GM19468 (cell line): ENCODE results near the gene GPR52.

Experiments used
- ATAC-seq: cut with Tn5 transposase; IDR thresholded peaks from one replicate; pipeline ENCODE4 v1.9.1; 2021; ENCODE audit warnings: mild to moderate bottlenecking, moderate library complexity, moderate number of reproducible peaks; ENCODE audit not compliant: unreplicated experiment; ENCODE audit errors: extremely low read depth

GPR52 gene

DNA sequence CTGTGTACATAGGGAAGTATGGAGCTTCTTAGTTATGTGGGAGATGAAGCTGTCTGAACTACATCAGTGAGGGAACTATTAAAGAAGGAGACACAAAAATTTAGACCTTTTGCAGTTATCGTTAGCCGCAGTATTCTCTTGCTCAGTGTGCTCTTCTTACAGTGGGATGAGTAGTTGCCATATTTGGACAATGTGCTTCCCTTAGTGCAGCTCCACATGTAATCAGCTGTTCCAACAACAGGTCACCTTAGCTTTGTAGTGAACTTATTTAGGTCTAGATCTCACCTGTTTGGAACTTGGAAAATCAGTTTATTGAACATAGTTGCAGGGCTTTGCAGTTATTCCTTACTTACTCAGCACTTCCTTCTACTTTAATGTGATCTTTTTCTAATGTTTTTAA is 18.1 kb downstream of the GPR52 start:
- ATAC-seq = no peak

DNA sequence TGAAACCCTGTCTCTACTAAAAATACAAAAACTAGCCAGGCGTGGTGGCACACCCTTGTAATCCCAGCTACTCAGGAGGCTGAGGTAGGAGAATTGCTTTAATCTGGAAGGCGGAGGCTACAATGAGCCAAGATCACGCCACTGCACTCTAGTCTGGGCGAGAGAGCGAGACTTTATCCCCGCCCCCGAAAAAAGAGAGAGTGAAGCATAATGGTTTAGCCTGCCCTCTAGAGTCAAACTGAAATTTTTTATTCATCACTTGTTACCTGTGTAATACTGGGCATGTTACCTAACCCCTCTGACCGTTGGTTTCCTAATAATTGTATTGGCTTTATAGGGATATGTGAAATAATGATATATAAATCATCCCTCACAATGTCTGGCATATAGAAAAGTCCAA is 18.8 kb downstream of the GPR52 start:
- ATAC-seq = no peak

DNA sequence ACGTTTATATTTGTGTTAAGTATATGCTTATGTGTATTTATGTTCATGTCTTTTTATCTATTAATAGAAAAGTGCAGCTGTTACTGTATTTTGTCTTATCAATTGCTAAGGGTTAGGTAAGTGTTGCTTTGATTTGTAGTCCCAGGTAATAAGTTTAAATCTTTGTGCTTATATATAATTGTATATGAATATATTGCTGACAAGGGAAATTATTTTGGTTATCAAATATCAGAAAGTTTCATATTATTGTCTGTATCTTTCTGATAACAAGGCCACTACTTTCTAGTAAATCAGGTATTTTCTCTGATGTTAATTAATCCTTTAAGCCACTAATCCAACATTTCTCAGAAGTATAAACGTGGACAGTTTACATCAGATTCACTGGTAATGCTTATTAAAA is 21.3 kb downstream of the GPR52 start:
- ATAC-seq = no peak

GRCh38 chr1:174469687-174470086 is 21.9 kb downstream of the GPR52 start:
- ATAC-seq = no peak

DNA sequence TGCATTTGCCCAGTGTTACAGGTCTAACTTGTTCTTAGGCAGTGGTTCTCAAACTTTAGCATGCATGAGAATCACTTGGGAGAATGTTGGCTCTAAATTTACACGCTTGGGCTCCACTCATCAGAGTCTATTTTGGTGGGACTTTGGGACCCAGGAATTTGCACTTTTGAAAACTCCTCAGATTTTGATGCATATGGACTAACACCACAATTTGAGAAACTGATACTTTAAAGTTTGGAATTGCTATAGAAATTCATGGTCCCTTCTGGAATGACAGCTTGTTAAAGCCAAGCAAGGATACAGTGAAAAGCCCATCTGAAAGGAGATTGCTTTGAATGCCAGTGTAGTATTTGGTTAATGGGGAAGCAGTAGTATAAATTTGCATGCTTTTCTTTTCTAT is 31.5 kb downstream of the GPR52 start:
- no peak for ATAC-seq

GRCh38 chr1:174480324-174480723 is 32.6 kb downstream of the GPR52 start:
- no peak for ATAC-seq

- ATAC-seq = no peak
Observed at GRCh38 chr1:174491606-174492005, 43.8 kb downstream of the GPR52 start.

- ATAC-seq = no peak
Observed at GRCh38 chr1:174497478-174497877, 49.7 kb downstream of the GPR52 start.
